GDM1 (cell line): ENCODE measurements around the gene MBLAC1.

Experiments used
- DNase-seq: peaks from one replicate; lab custom pipeline; 2025; lab: John Stamatoyannopoulos, UW

MBLAC1 gene

GRCh38 chr7:100095704-100096103, 31.1 kb upstream of the MBLAC1 start:
- no peak for DNase-seq

GRCh38 chr7:100098913-100099312, 27.9 kb upstream of the MBLAC1 start:
- no peak for DNase-seq

- DNase-seq: no peak
Observed at GRCh38 chr7:100099452-100099851, 27.3 kb upstream of the MBLAC1 start.

GRCh38 chr7:100100420-100101015, 26.2 kb upstream of the MBLAC1 start:
- DNase-seq: peak; percentile 85

GRCh38 chr7:100101016-100101862, 25.5 kb upstream of the MBLAC1 start, which contains the start of the genes AP4M1 and MCM7:
Gene AP4M1 (plus strand): TSS chr7:100101643. CDS start chr7:100101715, 72 bp downstream.
Gene MCM7 (minus strand): TSS chr7:100101397. CDS start chr7:100101294, 103 bp downstream.
- peak; percentile 97 for DNase-seq

- DNase-seq: no peak
Observed at GRCh38 chr7:100102950-100103840, 23.6 kb upstream of the MBLAC1 start.

GRCh38 chr7:100105534-100105933, 21.2 kb upstream of the MBLAC1 start:
- DNase-seq: no peak

GRCh38 chr7:100106633-100107032, 20.1 kb upstream of the MBLAC1 start:
- DNase-seq: no peak

- DNase-seq: no peak
Observed at GRCh38 chr7:100107125-100107737, 19.5 kb upstream of the MBLAC1 start.

GRCh38 chr7:100107890-100108289, 18.9 kb upstream of the MBLAC1 start:
- DNase-seq: no peak

- DNase-seq: no peak
Observed at GRCh38 chr7:100109521-100110163, 17.1 kb upstream of the MBLAC1 start.

GRCh38 chr7:100111156-100111555, 15.6 kb upstream of the MBLAC1 start:
- DNase-seq: no peak

GRCh38 chr7:100111914-100112313, 14.9 kb upstream of the MBLAC1 start:
- no peak for DNase-seq

- no peak for DNase-seq
Observed at GRCh38 chr7:100115026-100115425, 11.7 kb upstream of the MBLAC1 start.

- DNase-seq: no peak
Observed at GRCh38 chr7:100118388-100119071, 8.2 kb upstream of the MBLAC1 start.

GRCh38 chr7:100119072-100119969, 7.4 kb upstream of the MBLAC1 start, which contains the start of the genes CNPY4 and TAF6:
Gene CNPY4 (plus strand): TSS chr7:100119634. CDS start chr7:100119745, 111 bp downstream.
Gene TAF6 (minus strand): TSS chr7:100119358. CDS start chr7:100114209, 5,149 bp downstream.
- peak; percentile 86 for DNase-seq

GRCh38 chr7:100119970-100120732, 6.6 kb upstream of the MBLAC1 start:
- no peak for DNase-seq

GRCh38 chr7:100120733-100121036, 6.1 kb upstream of the MBLAC1 start:
- DNase-seq: no peak

- no peak for DNase-seq
Observed at GRCh38 chr7:100122067-100122466, 4.7 kb upstream of the MBLAC1 start.
